Skin of body (tissue), 1 donor: Measurements from ENCODE around the gene NUDT4. TPM values are rescaled to one million over a fixed set of nuclear protein-coding genes. Genes with fewer than 3 reads are reported as not detected.

Experiments used
- total RNA-seq: library from RNA; depleted of rRNA; stranded (reverse); fragments of >200 nt; gene quantifications from one replicate; pipeline ENCODE4 v1.2.3, GENCODE V29; 2014

NUDT4 gene
- total RNA-seq, 1 donor from 2014 or later = 54.1 TPM

Other genes starting within 250 kb of the NUDT4 start
- 69.3 TPM for gene UBE2N, start 64.0 kb downstream of the NUDT4 start, total RNA-seq
- 40.7 TPM for gene MRPL42, start 89.6 kb downstream of the NUDT4 start, total RNA-seq
- 23.7 TPM for gene SOCS2, start 194.8 kb downstream of the NUDT4 start, total RNA-seq